GM21447 (cell line): ENCODE data around the gene GNS.
"Not testable (repeated sequence)": the region's sequence is repeated elsewhere in the genome, so short reads cannot be mapped to it uniquely, and the experiment has no call there.

ENCODE experiments used
- ATAC-seq: cut with Tn5 transposase; IDR thresholded peaks from one replicate; pipeline ENCODE4 v1.9.1; 2021; ENCODE audit not compliant: unreplicated experiment

Gene GNS

GRCh38 chr12:64780132-64780530 is 20.9 kb upstream of the GNS start:
- no peak for ATAC-seq

GRCh38 chr12:64779354-64779974 is 20.3 kb upstream of the GNS start:
- ATAC-seq: no peak

GRCh38 chr12:64775147-64775736 is 16.0 kb upstream of the GNS start:
- ATAC-seq: not testable (repeated sequence)

- ATAC-seq: no peak
Measured at GRCh38 chr12:64773386-64773785, 14.2 kb upstream of the GNS start.

GRCh38 chr12:64767495-64767894 is 8.3 kb upstream of the GNS start:
- no peak for ATAC-seq

GRCh38 chr12:64760808-64761573 is 1.8 kb upstream of the GNS start:
- no peak for ATAC-seq

- ATAC-seq: no peak
Measured at GRCh38 chr12:64757771-64758170, 1.4 kb downstream of the GNS start.

GRCh38 chr12:64756376-64756775 is 2.8 kb downstream of the GNS start:
- no peak for ATAC-seq

GRCh38 chr12:64753427-64753826 is 5.8 kb downstream of the GNS start:
- ATAC-seq: no peak

- ATAC-seq: no peak
Measured at GRCh38 chr12:64752833-64753238, 6.4 kb downstream of the GNS start.

- ATAC-seq: no peak
Measured at GRCh38 chr12:64752032-64752431, 7.2 kb downstream of the GNS start.

- no peak for ATAC-seq
Measured at GRCh38 chr12:64749461-64750200, 9.6 kb downstream of the GNS start.

GRCh38 chr12:64747695-64748094 is 11.5 kb downstream of the GNS start:
- no peak for ATAC-seq

GRCh38 chr12:64746663-64747062 is 12.5 kb downstream of the GNS start:
- no peak for ATAC-seq

GRCh38 chr12:64745980-64746379 is 13.2 kb downstream of the GNS start:
- ATAC-seq: no peak

- ATAC-seq: no peak
Measured at GRCh38 chr12:64745259-64745807, 13.9 kb downstream of the GNS start.

- no peak for ATAC-seq
Measured at GRCh38 chr12:64744422-64745258, 14.6 kb downstream of the GNS start.

GRCh38 chr12:64743206-64743605 is 16.0 kb downstream of the GNS start:
- no peak for ATAC-seq

GRCh38 chr12:64742416-64742815 is 16.8 kb downstream of the GNS start:
- ATAC-seq: no peak

GRCh38 chr12:64740646-64741045 is 18.6 kb downstream of the GNS start:
- no peak for ATAC-seq
